HepG2 (cell line): ENCODE data around the gene SEMA3E. TPM values are rescaled to one million over a fixed set of nuclear protein-coding genes. Genes with fewer than 3 reads are reported as not detected.

ENCODE experiments used
- ATAC-seq: fragments of 200-7000 bp; cut with Tn5 transposase; 3 replicates; pipeline ENCODE4 v1.9.1; 2020; ENCODE audit warnings: mild to moderate bottlenecking, moderate library complexity
- BruUV-seq: library from RNA; stranded (reverse); fragments of 400-500 nt; replicated peaks from 2 replicates; lab custom pipeline; 2021; lab: Mats Ljungman, UMichigan
- CTCF ChIA-PET: fragments of 300-600 bp; formaldehyde crosslinking; extraction: SDS; loops from one replicate; lab custom pipeline; 2021; ENCODE audit warnings: low total read pairs, inconsistent platforms, low intra/inter-chr PET ratio; lab: Yijun Ruan, JAX
- POLR2A ChIA-PET: fragments of 350-600 bp; sonication (Branson Sonifier 250); formaldehyde crosslinking; loops from one replicate; lab custom pipeline; 2020; ENCODE audit warnings: antibody characterized with exemption, inconsistent platforms; lab: Yijun Ruan, JAX
- DNase-seq: peaks from one replicate; pipeline ENCODE4 v3.0.0-alpha.2; 2015; ENCODE audit warnings: low spot score
- FAIRE-seq: peaks from 3 replicates; lab custom pipeline; 2011; peaks lifted over from hg19 to GRCh38; lab: Jason Lieb, UNC
- H2AFZ ChIP-seq: one replicate; pipeline ENCODE4 v1.6.1; 2011; ENCODE audit warnings: low read length, inconsistent platforms
- H3K27ac ChIP-seq: fragments of 300-600 bp; 3 replicates; pipeline ENCODE4 v1.8.0; 2011; ENCODE audit warnings: mixed run types, mild to moderate bottlenecking, mixed read lengths, low read length, inconsistent platforms; ENCODE audit not compliant: insufficient read depth; ENCODE audit errors: extremely low read length
- H3K27me3 ChIP-seq, 2 experiments: fragments of 200-600 bp in 1 of 2; 2 replicates in 1 of 2; 3 replicates in 1 of 2; pipeline versions ENCODE4 v1.6.0 to v1.8.0; 2011; ENCODE audit warnings: low read length in 2 of 2, mild to moderate bottlenecking in 2 of 2, moderate library complexity in 2 of 2, inconsistent platforms in 1 of 2; ENCODE audit not compliant: insufficient read depth in 2 of 2, control insufficient read depth in 1 of 2
- H3K36me3 ChIP-seq, 2 experiments: fragments of 200-600 bp in 1 of 2; replicated peaks in 1 of 2; 2 replicates in 1 of 2; 3 replicates in 1 of 2; pipeline versions ENCODE4 v1.5.1 to v1.8.0; 2011; ENCODE audit warnings: low read length in 2 of 2, inconsistent platforms in 1 of 2; ENCODE audit not compliant: insufficient read depth in 2 of 2, control insufficient read depth in 1 of 2
- H3K4me1 ChIP-seq: 2 replicates; pipeline ENCODE4 v1.5.1; 2012; ENCODE audit warnings: low read length, inconsistent platforms; ENCODE audit not compliant: insufficient read depth
- H3K4me2 ChIP-seq: 2 replicates; pipeline ENCODE4 v1.6.0; 2011; ENCODE audit warnings: low read depth, low read length, inconsistent platforms
- H3K4me3 ChIP-seq, 3 experiments: fragments of 200-600 bp in 1 of 3; sonication (generic), shearing (Covaris generic) in 1 of 3; replicated peaks in 1 of 3; 2 replicates each; pipeline ENCODE4 v1.5.1; 2011 to 2016; ENCODE audit warnings: low read length in 3 of 3, inconsistent platforms in 2 of 3, low read depth in 2 of 3, mild to moderate bottlenecking in 2 of 3, control low read depth in 1 of 3, mixed read lengths in 1 of 3; ENCODE audit not compliant: insufficient read depth in 1 of 3
- H3K79me2 ChIP-seq: one replicate; pipeline ENCODE4 v1.6.1; 2011; ENCODE audit warnings: low read length, inconsistent platforms; ENCODE audit not compliant: insufficient read depth
- H3K9ac ChIP-seq: 2 replicates; pipeline ENCODE4 v1.6.0; 2011; ENCODE audit warnings: mild to moderate bottlenecking, low read depth, low read length, inconsistent platforms; ENCODE audit not compliant: insufficient read depth
- H3K9me3 ChIP-seq: 2 replicates; pipeline ENCODE4 v1.5.1; 2012; ENCODE audit warnings: mild to moderate bottlenecking, low read length
- H4K20me1 ChIP-seq: 2 replicates; pipeline ENCODE4 v1.6.0; 2011; ENCODE audit warnings: inconsistent platforms, mild to moderate bottlenecking, low read length, moderate library complexity; ENCODE audit not compliant: insufficient read depth
- ATF7 ChIP-seq, 2 experiments: fragments of 450-650 bp in 1 of 2; sonication (generic) in 1 of 2; formaldehyde crosslinking in 1 of 2; IDR thresholded peaks; 2 replicates each; pipeline versions ENCODE4 v1.4.0 to v1.6.1; 2016 to 2020; ENCODE audit warnings: antibody characterized with exemption in 1 of 2, mild to moderate bottlenecking in 1 of 2, missing genetic modification reagents in 1 of 2
- CENPT ChIP-seq: sonication (generic); formaldehyde crosslinking; IDR thresholded peaks from 2 replicates; pipeline ENCODE4 v1.8.0; 2022; ENCODE audit warnings: low read depth, mild to moderate bottlenecking, moderate library complexity, missing genetic modification reagents
- CREB1 ChIP-seq, 2 experiments: fragments of 450-650 bp in 1 of 2; IDR thresholded peaks; 2 replicates each; pipeline ENCODE4 v1.6.1; 2016 to 2017; ENCODE audit warnings: control low read depth in 1 of 2, mild to moderate bottlenecking in 1 of 2, missing compliant biosample characterization in 1 of 2, missing genetic modification characterization in 1 of 2
- SP2 ChIP-seq: sonication (generic); formaldehyde crosslinking; IDR thresholded peaks from 2 replicates; pipeline ENCODE4 v1.5.1; 2020; ENCODE audit warnings: mild to moderate bottlenecking, missing genetic modification reagents
- ZMAT5 ChIP-seq: sonication (generic); formaldehyde crosslinking; IDR thresholded peaks from 2 replicates; pipeline ENCODE4 v1.5.0; 2020; ENCODE audit warnings: mild to moderate bottlenecking, low read depth, missing genetic modification reagents, borderline replicate concordance
- WGBS: methylation state at CpG from one replicate; pipeline ENCODE4 v1.1.6; 2017; ENCODE audit warnings: low lambda C conversion rate; 5-methylcytosine and 5-hydroxymethylcytosine counted together
- in situ Hi-C: cut with HindIII; loops from 2 replicates; pipeline ENCODE4 v1.10.0; 2017; ENCODE audit warnings: low pct_unique_long_range_greater_than_20kb; ENCODE audit not compliant: extremely low pct_ligation_motif_present
- intact Hi-C: fragments of 100-400 bp; cut with micrococcal nuclease; formaldehyde crosslinking; loops from one replicate; pipeline ENCODE4 v1.10.0; 2022; ENCODE audit not compliant: unreplicated experiment
- polyA plus RNA-seq, 8 experiments: library from polyadenylated mRNA; depleted of rRNA in 3 of 8; stranded (reverse) in 7 of 8; unstranded in 1 of 8; fragments of >200 nt; fragmentation: Illumina TruSeq in 4 of 8; extraction: Trizol in 4 of 8; gene quantifications; 2 replicates each; pipeline versions ENCODE4 v1.2.1 to v1.2.3, GENCODE V29; 2011 to 2016; ENCODE audit warnings: low read depth in 4 of 8, missing spikeins in 1 of 8, mixed read lengths in 1 of 8; ENCODE audit not compliant: insufficient read depth in 1 of 8
- total RNA-seq, 5 experiments: library from RNA; depleted of rRNA; stranded (reverse); fragments of >200 nt; fragmentation: Illumina TruSeq; extraction: Trizol; gene quantifications; 2 replicates each; pipeline ENCODE4 v1.2.3, GENCODE V29; 2016; ENCODE audit warnings: low read depth in 1 of 5
- TF ChIP-seq, protein P1 (sequence below), 2 experiments: sonication (generic) in 1 of 2; formaldehyde crosslinking in 1 of 2; IDR thresholded peaks; 2 replicates each; pipeline versions ENCODE4 v1.4.0 to v1.6.1; 2018 to 2020; ENCODE audit warnings: missing genetic modification reagents in 2 of 2, borderline replicate concordance in 1 of 2, low read depth in 1 of 2, mild to moderate bottlenecking in 1 of 2, missing biosample characterization in 1 of 2

Gene SEMA3E
- total and polyA plus RNA-seq, 2 of the 13 experiments (the other 11 are each of a cell fraction or from before 2014, with no cell fraction given): not detected

GRCh38 chr7:83643012-83643411 lies 5.9 kb downstream of the SEMA3E start:
- FAIRE-seq: no peak
- Histone ChIP-seq H4K20me1 (no peaks in the 10 kb centered on the region), H3K27ac (no peak overlapping the region), H3K9ac (no peak overlapping the region), H3K9me3 (no peaks in the 10 kb centered on the region), H3K4me3 (no peak overlapping the region), H2AFZ (no peak overlapping the region), H3K4me1 (no peaks in the 10 kb centered on the region), H3K79me2 (no peaks in the 10 kb centered on the region), H3K4me2 (no peak overlapping the region), H3K27me3 (no peaks in the 10 kb centered on the region), H3K36me3 (no peaks in the 10 kb centered on the region)
- no peak for DNase-seq
- TF ChIP-seq ATF7 (IDR thresholded peaks at IDR 0.05) (peak; percentile 77), ATF7 (CRISPR knock-in tag; IDR thresholded peaks at IDR 0.05) (no peak), CREB1 (IDR thresholded peaks at IDR 0.05) (peak; percentile 60), CREB1 (CRISPR knock-in tag; IDR thresholded peaks at IDR 0.05) (no peak), CENPT (CRISPR knock-in tag) (no peak)
- in situ Hi-C loops (no loop called here), intact Hi-C loops (no loop called here)
- ChIA-PET CTCF (no interaction called here), POLR2A (no interaction called here)
- no TSS peak for BruUV-seq
- ATAC-seq: no peak

DNA sequence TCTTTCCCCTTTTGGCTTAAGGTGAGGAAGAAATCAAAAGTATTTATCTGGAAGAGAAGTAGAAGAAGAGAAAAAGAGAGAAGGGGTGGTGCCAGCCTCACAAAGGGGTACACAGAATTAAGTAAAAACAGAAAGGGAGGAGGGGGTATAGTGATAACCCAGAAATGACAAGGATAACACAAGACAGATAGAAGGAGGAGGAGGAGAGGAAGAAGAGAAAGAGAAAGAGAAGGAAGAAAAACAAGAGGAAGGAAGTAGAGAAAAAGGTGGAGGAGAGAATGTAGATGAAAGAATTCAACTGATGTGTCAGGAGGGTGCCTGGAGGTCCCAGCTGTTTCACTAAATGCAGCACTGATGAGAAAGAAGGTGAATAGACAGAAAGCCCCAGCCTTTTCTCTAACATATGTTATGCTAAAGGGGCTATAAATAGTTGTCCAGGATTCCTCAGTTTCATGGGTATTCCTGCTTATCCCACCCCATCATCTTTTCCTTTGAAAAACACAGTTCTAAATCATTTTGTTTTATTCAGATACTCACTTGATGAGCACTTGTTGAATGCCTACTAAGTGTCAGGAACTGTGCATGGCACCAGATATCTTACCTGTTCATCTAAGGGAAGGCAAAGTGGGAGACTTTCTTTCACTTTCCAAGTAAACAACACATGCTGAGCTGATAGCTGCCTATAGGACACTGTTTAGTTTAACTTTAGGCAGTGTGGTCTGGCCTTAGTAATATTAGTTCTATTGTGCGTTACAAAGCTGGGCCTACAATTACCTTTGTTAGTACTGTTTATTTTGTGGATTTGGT lies 8.0 kb downstream of the SEMA3E start:
- WGBS: 0% methylated on average over 1 of the region's 1 CpG
- in situ Hi-C loops (no loop called here), intact Hi-C loops (no loop called here)
- ChIA-PET CTCF (no interaction called here), POLR2A (no interaction called here)
- Histone ChIP-seq H3K27me3 (no peaks in the 10 kb centered on the region), H3K4me3 (no peak overlapping the region), H3K9me3 (no peaks in the 10 kb centered on the region), H3K9ac (no peak overlapping the region), H3K4me2 (no peak overlapping the region), H4K20me1 (no peaks in the 10 kb centered on the region), H3K79me2 (no peaks in the 10 kb centered on the region), H3K4me1 (no peaks in the 10 kb centered on the region), H3K27ac (no peak overlapping the region), H2AFZ (no peak overlapping the region), H3K36me3 (no peaks in the 10 kb centered on the region)
- FAIRE-seq: no peak
- DNase-seq: no peak
- ATAC-seq: no peak
- BruUV-seq: no TSS peak
- TF ChIP-seq SP2 (CRISPR knock-in tag) (no peak), ZMAT5 (no peak)
- TF ChIP-seq, protein P1, sequence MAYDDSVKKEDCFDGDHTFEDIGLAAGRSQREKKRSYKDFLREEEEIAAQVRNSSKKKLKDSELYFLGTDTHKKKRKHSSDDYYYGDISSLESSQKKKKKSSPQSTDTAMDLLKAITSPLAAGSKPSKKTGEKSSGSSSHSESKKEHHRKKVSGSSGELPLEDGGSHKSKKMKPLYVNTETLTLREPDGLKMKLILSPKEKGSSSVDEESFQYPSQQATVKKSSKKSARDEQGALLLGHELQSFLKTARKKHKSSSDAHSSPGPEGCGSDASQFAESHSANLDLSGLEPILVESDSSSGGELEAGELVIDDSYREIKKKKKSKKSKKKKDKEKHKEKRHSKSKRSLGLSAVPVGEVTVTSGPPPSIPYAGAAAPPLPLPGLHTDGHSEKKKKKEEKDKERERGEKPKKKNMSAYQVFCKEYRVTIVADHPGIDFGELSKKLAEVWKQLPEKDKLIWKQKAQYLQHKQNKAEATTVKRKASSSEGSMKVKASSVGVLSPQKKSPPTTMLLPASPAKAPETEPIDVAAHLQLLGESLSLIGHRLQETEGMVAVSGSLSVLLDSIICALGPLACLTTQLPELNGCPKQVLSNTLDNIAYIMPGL (CRISPR knock-in tag; IDR thresholded peaks at IDR 0.05; ENCODE audit: borderline replicate concordance in 1 of 2, low read depth in 1 of 2): no peak
